Measurements from ENCODE around the gene TMEM63C. TPM values are rescaled to one million over a fixed set of nuclear protein-coding genes. Genes with fewer than 3 reads are reported as not detected.

The TMEM63C gene
- total RNA-seq, 1 experiment from 2014 or later = 9.3 TPM

- DNase-seq (ENCODE audit: unreplicated experiment) = no peak
- Mint-ChIP-seq H3K27ac (ENCODE audit: low read depth, unreplicated experiment) (no peak within 1 kb of the TSS), H3K9me3 (ENCODE audit: unreplicated experiment) (no peaks in the 10 kb centered on the region), H3K4me3 (ENCODE audit: unreplicated experiment) (peak within 1 kb of the TSS; percentile 32), H3K27me3 (ENCODE audit: insufficient read depth, unreplicated experiment) (peaks cover 89% of the 10 kb centered on the region), H3K4me1 (ENCODE audit: insufficient read depth, unreplicated experiment) (no peaks in the 10 kb centered on the region), H3K36me3 (ENCODE audit: insufficient read depth, unreplicated experiment) (no peaks in the 10 kb centered on the region)
- ChIA-PET CTCF (interaction anchor here (0.7 to 3.6 kb wide), 3 partner anchors 11 to 463 kb away, joined by 6 to 25 read pairs (median 9); no protein-coding TSS in a partner anchor), POLR2A (interaction anchor here (0.6 to 1.4 kb wide), 3 partner anchors 9 to 88 kb away, joined by 3 to 5 read pairs (median 3); no protein-coding TSS in a partner anchor)
- peak; percentile 25 for TF ChIP-seq CTCF (IDR thresholded peaks at IDR 0.05; ENCODE audit: unreplicated experiment)
- no TSS peak for BruUV-seq (replicated peaks)
- intact Hi-C loops (cut with micrococcal nuclease) = no loop called here
These were observed 40.2 kb upstream of the TMEM63C start, which contains the start of gene ZDHHC22 for GRCh38 chr14:77141214-77142004. Gene ZDHHC22, minus strand, starts transcription at chr14:77141791. Its CDS starts 2,053 bp downstream, at chr14:77139738.

GRCh38 chr14:77142005-77142800 lies 39.4 kb upstream of the TMEM63C start:
- Mint-ChIP-seq H3K27me3 (ENCODE audit: insufficient read depth, unreplicated experiment) (peaks cover 89% of the 10 kb centered on the region), H3K4me3 (ENCODE audit: unreplicated experiment) (peak overlapping the region; percentile 32), H3K36me3 (ENCODE audit: insufficient read depth, unreplicated experiment) (no peaks in the 10 kb centered on the region), H3K27ac (ENCODE audit: low read depth, unreplicated experiment) (no peak overlapping the region), H3K9me3 (ENCODE audit: unreplicated experiment) (no peaks in the 10 kb centered on the region), H3K4me1 (ENCODE audit: insufficient read depth, unreplicated experiment) (no peaks in the 10 kb centered on the region)
- TF ChIP-seq CTCF (IDR thresholded peaks at IDR 0.05; ENCODE audit: unreplicated experiment) = no peak
- intact Hi-C loops (cut with micrococcal nuclease) = no loop called here
- no TSS peak for BruUV-seq (replicated peaks)
- ChIA-PET CTCF (interaction anchor here (0.7 to 3.6 kb wide), 4 partner anchors 8 to 462 kb away, joined by 3 to 25 read pairs (median 8); no protein-coding TSS in a partner anchor), POLR2A (interaction anchor here (0.6 to 2.0 kb wide), 4 partner anchors 8 to 162 kb away, joined by 3 to 6 read pairs (median 4); no protein-coding TSS in a partner anchor)
- no peak for DNase-seq (ENCODE audit: unreplicated experiment)

GRCh38 chr14:77143071-77143470 lies 38.5 kb upstream of the TMEM63C start:
- Mint-ChIP-seq H3K27me3 (ENCODE audit: insufficient read depth, unreplicated experiment) (peaks cover 88% of the 10 kb centered on the region), H3K27ac (ENCODE audit: low read depth, unreplicated experiment) (no peak overlapping the region), H3K9me3 (ENCODE audit: unreplicated experiment) (no peaks in the 10 kb centered on the region), H3K36me3 (ENCODE audit: insufficient read depth, unreplicated experiment) (no peaks in the 10 kb centered on the region), H3K4me3 (ENCODE audit: unreplicated experiment) (no peak overlapping the region), H3K4me1 (ENCODE audit: insufficient read depth, unreplicated experiment) (no peaks in the 10 kb centered on the region)
- intact Hi-C loops (cut with micrococcal nuclease) = no loop called here
- ChIA-PET POLR2A (interaction anchor here (0.6 to 2.0 kb wide), 4 partner anchors 9 to 161 kb away, joined by 3 to 6 read pairs (median 4); no protein-coding TSS in a partner anchor), CTCF (interaction anchor here (0.6 to 3.6 kb wide), 6 partner anchors 9 to 195 kb away, joined by 3 to 25 read pairs (median 6); no protein-coding TSS in a partner anchor)
- TF ChIP-seq CTCF (IDR thresholded peaks at IDR 0.05; ENCODE audit: unreplicated experiment) = no peak
- DNase-seq (ENCODE audit: unreplicated experiment) = no peak
- no TSS peak for BruUV-seq (replicated peaks)
